Upper lobe of left lung (tissue), 4 donors: ENCODE results near the gene SNRNP35.

Experiments used
- CTCF ChIP-seq, 6 experiments: fragments of 450-650 bp in 4 of 6; fragments of 200-600 bp in 2 of 6; sonication (generic) in 2 of 6; IDR thresholded peaks; one replicate each; pipeline ENCODE4 v1.5.1; 2016 to 2019; ENCODE audit warnings: antibody characterized with exemption in 6 of 6
- EP300 ChIP-seq, 4 donors: sonication (generic); formaldehyde crosslinking; IDR thresholded peaks; one replicate each; pipeline ENCODE4 v1.5.1; 2017; ENCODE audit warnings: antibody characterized with exemption in 4 of 4, control low read depth in 2 of 4
- POLR2A ChIP-seq, 4 donors: fragments of 450-650 bp; IDR thresholded peaks; one replicate each; pipeline ENCODE4 v1.5.1; 2016 to 2017; ENCODE audit warnings: antibody characterized with exemption in 4 of 4, mild to moderate bottlenecking in 2 of 4
- POLR2AphosphoS5 ChIP-seq, 2 donors: sonication (generic); formaldehyde crosslinking; IDR thresholded peaks; one replicate each; pipeline ENCODE4 v1.5.1; 2017; ENCODE audit warnings: antibody characterized with exemption in 2 of 2

GRCh38 chr12:123479442-123480180 lies 21.7 kb downstream of the SNRNP35 start:
- TF ChIP-seq CTCF (IDR thresholded peaks at IDR 0.05), result no peak
- TF ChIP-seq EP300 (IDR thresholded peaks at IDR 0.05), result no peak
- no peak for TF ChIP-seq POLR2A (IDR thresholded peaks at IDR 0.05)
- TF ChIP-seq POLR2AphosphoS5 (IDR thresholded peaks at IDR 0.05), result no peak
